ENCODE measurements around the gene MED26.

DNA sequence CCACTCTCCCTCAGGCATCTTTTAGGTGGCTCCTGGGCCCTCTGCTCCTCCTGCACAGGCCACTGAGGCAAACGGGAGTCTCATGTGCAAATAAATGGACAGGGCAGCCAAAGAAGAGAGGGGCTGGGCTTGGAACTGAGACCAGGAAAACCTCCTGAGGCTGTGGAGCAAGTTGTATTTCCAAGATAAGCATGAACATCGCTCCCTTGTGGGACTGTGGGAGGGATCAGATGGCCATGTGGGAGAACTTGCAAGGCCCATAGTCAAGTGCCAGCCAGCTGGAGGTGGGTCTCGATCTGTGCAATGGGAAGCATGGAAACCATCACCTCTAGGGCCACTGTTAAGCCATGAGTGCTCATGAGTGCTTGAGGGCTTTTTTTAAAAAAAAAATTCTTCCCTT is 24.9 kb downstream of the MED26 start:
- TF ChIP-seq ZNF12 (CRISPR knock-in tag; IDR thresholded peaks at IDR 0.05) (no peak), PHB (CRISPR knock-in tag; IDR thresholded peaks at IDR 0.05) (no peak), ZNF764 (CRISPR knock-in tag; IDR thresholded peaks at IDR 0.05; ENCODE audit: low read depth) (no peak)
- TF ChIP-seq, protein P1, sequence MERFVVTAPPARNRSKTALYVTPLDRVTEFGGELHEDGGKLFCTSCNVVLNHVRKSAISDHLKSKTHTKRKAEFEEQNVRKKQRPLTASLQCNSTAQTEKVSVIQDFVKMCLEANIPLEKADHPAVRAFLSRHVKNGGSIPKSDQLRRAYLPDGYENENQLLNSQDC (CRISPR knock-in tag; IDR thresholded peaks at IDR 0.05): no peak

Data from K562 (cell line).